Rectal smooth muscle tissue (tissue), 1 donor: ENCODE results near the gene PRKAG2.
"Not testable (repeated sequence)": the region's sequence is repeated elsewhere in the genome, so short reads cannot be mapped to it uniquely, and the experiment has no call there.

Experiments used
- H3K27ac ChIP-seq: one replicate; pipeline ENCODE4 v1.7.0; 2013; ENCODE audit warnings: low read depth, low read length, inconsistent platforms
- H3K27me3 ChIP-seq: one replicate; pipeline ENCODE4 v1.7.0; 2013; ENCODE audit warnings: low read length; ENCODE audit not compliant: control insufficient read depth, insufficient read depth
- H3K36me3 ChIP-seq: one replicate; pipeline ENCODE4 v1.7.0; 2013; ENCODE audit warnings: low read length; ENCODE audit not compliant: control insufficient read depth, insufficient read depth
- H3K4me1 ChIP-seq: one replicate; pipeline ENCODE4 v1.7.0; 2013; ENCODE audit warnings: low read length; ENCODE audit not compliant: control insufficient read depth, insufficient read depth
- H3K4me3 ChIP-seq: one replicate; pipeline ENCODE4 v1.7.0; 2013; ENCODE audit warnings: low read length
- H3K9ac ChIP-seq: one replicate; pipeline ENCODE4 v1.7.0; 2013; ENCODE audit warnings: low read length

The PRKAG2 gene

DNA sequence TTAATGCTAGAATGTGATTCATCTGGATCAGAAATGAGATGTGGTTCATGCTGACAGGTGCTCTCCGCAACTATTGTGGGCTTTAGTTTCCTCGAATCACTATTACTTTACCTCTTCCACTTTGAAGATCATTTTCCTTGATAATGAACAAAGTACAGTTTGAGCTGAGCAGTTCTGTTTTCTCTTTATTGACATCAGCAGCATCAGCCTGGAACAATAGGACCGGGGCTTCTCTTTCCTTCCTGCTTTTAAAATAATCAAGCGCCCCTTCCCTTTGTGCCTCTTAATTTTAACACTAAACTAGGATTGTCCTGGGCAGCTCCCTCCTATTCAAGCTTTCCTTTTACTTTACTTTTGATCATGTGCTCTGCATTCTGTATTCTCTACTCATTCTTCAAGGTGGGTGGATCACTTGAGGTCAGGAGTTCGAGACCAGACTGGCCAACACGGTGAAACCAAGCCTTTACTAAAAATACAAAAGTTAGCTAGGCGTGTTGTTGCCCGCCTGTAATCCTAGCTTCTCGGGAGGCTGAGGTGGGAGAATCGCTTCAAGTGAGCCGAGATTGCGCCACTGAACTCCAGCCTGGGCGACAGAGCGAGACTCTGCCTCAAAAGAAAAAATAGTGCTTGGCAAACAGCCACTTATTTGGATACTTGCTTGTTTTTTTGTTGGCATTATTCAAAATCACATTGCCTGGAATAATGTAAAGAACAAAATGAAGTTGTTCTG lies 290.2 kb downstream of the PRKAG2 start:
- no peaks in the 10 kb centered on the region for H3K4me1 ChIP-seq
- no peaks in the 10 kb centered on the region for H3K36me3 ChIP-seq
- H3K9ac ChIP-seq = no peak overlapping the region
- no peaks in the 10 kb centered on the region for H3K27me3 ChIP-seq
- H3K4me3 ChIP-seq = no peak overlapping the region
- H3K27ac ChIP-seq = no peak overlapping the region

GRCh38 chr7:151585744-151586393 lies 291.0 kb downstream of the PRKAG2 start:
- no peaks in the 10 kb centered on the region for H3K4me1 ChIP-seq
- no peak overlapping the region for H3K27ac ChIP-seq
- no peaks in the 10 kb centered on the region for H3K36me3 ChIP-seq
- no peak overlapping the region for H3K9ac ChIP-seq
- no peak overlapping the region for H3K4me3 ChIP-seq
- no peaks in the 10 kb centered on the region for H3K27me3 ChIP-seq

- Histone ChIP-seq H3K27me3 (no peaks in the 10 kb centered on the region), H3K27ac (no peak overlapping the region), H3K9ac (no peak overlapping the region), H3K36me3 (no peaks in the 10 kb centered on the region), H3K4me3 (no peak overlapping the region), H3K4me1 (no peaks in the 10 kb centered on the region)
These were observed 295.2 kb downstream of the PRKAG2 start for GRCh38 chr7:151581741-151582140.

GRCh38 chr7:151579644-151580043 lies 297.3 kb downstream of the PRKAG2 start:
- no peak overlapping the region for H3K27ac ChIP-seq
- H3K27me3 ChIP-seq = no peaks in the 10 kb centered on the region
- no peak overlapping the region for H3K4me3 ChIP-seq
- no peak overlapping the region for H3K9ac ChIP-seq
- no peaks in the 10 kb centered on the region for H3K36me3 ChIP-seq
- no peaks in the 10 kb centered on the region for H3K4me1 ChIP-seq

GRCh38 chr7:151575410-151575809 lies 301.5 kb downstream of the PRKAG2 start:
- no peaks in the 10 kb centered on the region for H3K36me3 ChIP-seq
- no peaks in the 10 kb centered on the region for H3K4me1 ChIP-seq
- no peak overlapping the region for H3K9ac ChIP-seq
- H3K4me3 ChIP-seq = no peak overlapping the region
- H3K27me3 ChIP-seq = no peaks in the 10 kb centered on the region
- H3K27ac ChIP-seq = no peak overlapping the region

DNA sequence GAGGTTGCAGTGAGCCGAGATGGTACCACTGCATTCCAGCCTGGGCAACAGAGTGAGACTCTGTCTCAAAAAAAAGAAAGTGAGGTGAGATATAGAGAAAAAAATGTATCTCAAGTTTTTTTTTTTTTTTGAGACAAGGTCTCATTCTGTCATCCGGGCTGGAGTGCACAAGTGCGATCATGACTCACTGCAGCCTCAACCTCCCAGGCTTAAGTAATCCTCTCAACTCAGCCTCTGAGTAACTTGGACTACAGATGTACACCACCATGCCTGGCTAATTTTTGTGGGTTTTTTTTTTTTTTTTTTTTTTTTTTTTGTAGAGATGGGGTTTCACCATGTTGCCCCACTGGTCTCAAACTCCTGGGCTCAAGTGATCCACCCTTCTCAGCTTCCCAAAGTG lies 303.9 kb downstream of the PRKAG2 start:
- not testable (repeated sequence) for H3K36me3 ChIP-seq, H3K27me3 ChIP-seq

DNA sequence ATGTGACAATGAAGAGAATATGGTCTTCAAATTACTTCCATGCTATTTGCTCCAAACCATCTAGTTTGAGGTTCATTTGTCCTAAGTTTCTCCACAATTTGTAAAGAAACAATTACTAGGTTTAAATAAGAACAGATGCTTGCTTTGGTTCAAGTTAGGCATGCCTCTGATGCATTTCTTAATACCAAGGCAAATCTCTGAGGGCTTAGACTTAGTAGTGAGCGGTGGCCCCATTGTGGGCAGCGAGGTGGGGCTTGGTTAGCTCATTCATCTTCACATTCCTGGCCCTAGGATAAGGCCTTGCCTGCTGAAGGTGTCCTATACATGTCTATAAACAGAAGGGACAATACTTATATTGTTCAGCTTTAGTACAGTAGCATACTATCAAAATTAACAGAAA lies 304.8 kb downstream of the PRKAG2 start:
- Histone ChIP-seq H3K4me3 (no peak overlapping the region), H3K27me3 (no peaks in the 10 kb centered on the region), H3K27ac (no peak overlapping the region), H3K36me3 (peaks cover 7% of the 10 kb centered on the region), H3K9ac (no peak overlapping the region), H3K4me1 (peaks cover 3% of the 10 kb centered on the region)

More for the DNA sequence above, 303.9 kb downstream of the PRKAG2 start:
- H3K4me1 ChIP-seq, H3K9ac ChIP-seq, H3K27ac ChIP-seq, H3K4me3 ChIP-seq: not testable (repeated sequence)

- H3K9ac ChIP-seq = no peak overlapping the region
- no peak overlapping the region for H3K4me3 ChIP-seq
- no peak overlapping the region for H3K27ac ChIP-seq
- no peaks in the 10 kb centered on the region for H3K27me3 ChIP-seq
- H3K4me1 ChIP-seq = peaks cover 8% of the 10 kb centered on the region
- peaks cover 7% of the 10 kb centered on the region for H3K36me3 ChIP-seq
These were observed 305.4 kb downstream of the PRKAG2 start for GRCh38 chr7:151571471-151571870.

- peaks cover 8% of the 10 kb centered on the region for H3K4me1 ChIP-seq
- no peak overlapping the region for H3K9ac ChIP-seq
- no peak overlapping the region for H3K27ac ChIP-seq
- H3K36me3 ChIP-seq = peaks cover 7% of the 10 kb centered on the region
- H3K27me3 ChIP-seq = no peaks in the 10 kb centered on the region
- no peak overlapping the region for H3K4me3 ChIP-seq
These were observed 306.5 kb downstream of the PRKAG2 start for GRCh38 chr7:151570366-151570915.

GRCh38 chr7:151568956-151569940 lies 307.7 kb downstream of the PRKAG2 start:
- Histone ChIP-seq H3K4me3 (no peak overlapping the region), H3K4me1 (peaks cover 8% of the 10 kb centered on the region), H3K27me3 (no peaks in the 10 kb centered on the region), H3K36me3 (peaks cover 13% of the 10 kb centered on the region), H3K9ac (no peak overlapping the region), H3K27ac (no peak overlapping the region)

DNA sequence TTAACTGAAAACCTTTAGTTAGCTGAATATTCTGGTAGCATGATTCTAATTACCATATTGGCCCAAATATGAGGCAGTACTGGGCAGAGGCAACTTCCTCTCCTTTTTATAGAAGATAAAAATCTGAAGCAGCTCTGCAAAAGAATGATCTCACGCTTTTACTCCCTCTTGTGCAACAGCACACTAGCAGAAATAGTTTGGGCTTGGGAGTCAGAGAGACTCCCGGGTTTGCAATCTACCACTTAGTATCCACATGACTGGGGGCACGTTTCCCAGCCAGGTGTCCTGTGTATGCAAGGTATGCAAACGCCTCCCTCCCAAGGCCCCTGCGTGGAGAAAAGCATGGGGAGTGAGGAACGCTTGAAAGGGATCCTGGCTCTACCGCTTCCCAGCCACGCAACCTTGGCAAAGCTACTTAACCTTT lies 310.0 kb downstream of the PRKAG2 start:
- Histone ChIP-seq H3K27me3 (no peaks in the 10 kb centered on the region), H3K9ac (no peak overlapping the region), H3K27ac (peak overlapping the region; percentile 30), H3K36me3 (peaks cover 18% of the 10 kb centered on the region), H3K4me1 (peaks cover 8% of the 10 kb centered on the region), H3K4me3 (no peak overlapping the region)

DNA sequence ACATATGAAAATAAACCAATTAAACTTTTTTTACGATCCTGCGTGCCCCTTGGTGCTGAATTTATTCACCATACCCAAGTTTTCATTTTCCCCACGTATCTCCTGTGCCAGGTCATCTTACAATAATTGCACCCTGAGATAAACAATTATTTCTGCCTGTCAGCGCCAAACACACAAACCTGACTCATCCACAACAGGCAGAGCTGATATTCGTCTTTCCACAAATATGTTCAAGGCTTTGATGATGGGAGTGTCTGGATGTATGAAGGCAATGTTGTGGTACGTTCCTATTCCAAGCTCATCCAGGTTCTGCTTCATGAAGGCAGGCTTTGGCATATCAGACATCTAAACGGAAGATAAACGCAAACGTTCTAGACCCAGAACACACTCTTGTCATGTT lies 311.4 kb downstream of the PRKAG2 start:
- H3K4me1 ChIP-seq = peaks cover 8% of the 10 kb centered on the region
- H3K36me3 ChIP-seq = peaks cover 22% of the 10 kb centered on the region

More for the DNA sequence above, 311.4 kb downstream of the PRKAG2 start:
- H3K9ac ChIP-seq = no peak overlapping the region
- H3K4me3 ChIP-seq = no peak overlapping the region
- H3K27me3 ChIP-seq = no peaks in the 10 kb centered on the region
- no peak overlapping the region for H3K27ac ChIP-seq
